Hindlimb muscle (tissue), 1 donor: ENCODE results near the gene FJX1. TPM values are rescaled to one million over a fixed set of nuclear protein-coding genes. Genes with fewer than 3 reads are reported as not detected.

ENCODE experiments used
- DNase-seq: peaks from one replicate; pipeline ENCODE4 v3.0.0-alpha.2; 2013
- polyA plus RNA-seq: library from polyadenylated mRNA; unstranded; fragments of 120-200 nt; gene quantifications from one replicate; pipeline ENCODE4 v1.2.1, GENCODE V29; 2013; ENCODE audit not compliant: insufficient read length

FJX1 gene
- polyA plus RNA-seq, 1 donor = 5.4 TPM

GRCh38 chr11:35608502-35608901, 9.8 kb upstream of the FJX1 start:
- no peak for DNase-seq

GRCh38 chr11:35609656-35610055, 8.6 kb upstream of the FJX1 start:
- no peak for DNase-seq

GRCh38 chr11:35610631-35611030, 7.6 kb upstream of the FJX1 start:
- no peak for DNase-seq

GRCh38 chr11:35611741-35612140, 6.5 kb upstream of the FJX1 start:
- no peak for DNase-seq

GRCh38 chr11:35614939-35615569, 3.2 kb upstream of the FJX1 start:
- DNase-seq = no peak

GRCh38 chr11:35615921-35616900, 2.0 kb upstream of the FJX1 start:
- DNase-seq = peak; percentile 61

GRCh38 chr11:35617316-35617686, 959 bp upstream of the FJX1 start:
- no peak for DNase-seq

GRCh38 chr11:35618497-35619115, 346 bp downstream of the FJX1 start:
- no peak for DNase-seq

GRCh38 chr11:35619116-35619854, 1.0 kb downstream of the FJX1 start:
- peak; percentile 74 for DNase-seq

GRCh38 chr11:35619855-35620640, 1.8 kb downstream of the FJX1 start:
- DNase-seq = no peak

- DNase-seq = no peak
Observed at GRCh38 chr11:35620795-35621194, 2.5 kb downstream of the FJX1 start.

- DNase-seq = no peak
Observed at GRCh38 chr11:35621620-35622019, 3.4 kb downstream of the FJX1 start.

GRCh38 chr11:35622070-35622469, 3.8 kb downstream of the FJX1 start:
- DNase-seq = no peak

GRCh38 chr11:35623621-35624168, 5.4 kb downstream of the FJX1 start:
- DNase-seq = no peak

GRCh38 chr11:35624316-35624715, 6.1 kb downstream of the FJX1 start:
- DNase-seq = no peak

GRCh38 chr11:35624781-35625180, 6.5 kb downstream of the FJX1 start:
- no peak for DNase-seq

- DNase-seq = no peak
Observed at GRCh38 chr11:35626501-35626900, 8.2 kb downstream of the FJX1 start.

GRCh38 chr11:35629511-35629910, 11.3 kb downstream of the FJX1 start:
- no peak for DNase-seq

- DNase-seq = no peak
Observed at GRCh38 chr11:35629914-35630313, 11.7 kb downstream of the FJX1 start.

- DNase-seq = no peak
Observed at GRCh38 chr11:35631891-35632290, 13.6 kb downstream of the FJX1 start.

- DNase-seq = no peak
Observed at GRCh38 chr11:35632301-35632700, 14.0 kb downstream of the FJX1 start.
